ES-I3 (cell line): Measurements from ENCODE around the gene GIMAP6.
"Not testable (repeated sequence)": the region's sequence is repeated elsewhere in the genome, so short reads cannot be mapped to it uniquely, and the experiment has no call there.

Experiments used
- H3K36me3 ChIP-seq: 2 replicates; pipeline ENCODE4 v1.6.1; 2013; ENCODE audit warnings: mild to moderate bottlenecking, low read length, control low read depth, moderate library complexity; ENCODE audit not compliant: insufficient read depth
- H3K4me1 ChIP-seq: 2 replicates; pipeline ENCODE4 v1.6.1; 2013; ENCODE audit warnings: mild to moderate bottlenecking, control low read depth, low read length; ENCODE audit not compliant: insufficient read depth
- H3K9ac ChIP-seq: 2 replicates; pipeline ENCODE4 v1.6.1; 2013; ENCODE audit warnings: low read depth, mild to moderate bottlenecking, low read length, moderate library complexity
- H3K9me3 ChIP-seq: 2 replicates; pipeline ENCODE4 v1.6.1; 2013; ENCODE audit warnings: mild to moderate bottlenecking, low read length, moderate library complexity; ENCODE audit not compliant: control insufficient read depth, insufficient read depth

GIMAP6 gene

DNA sequence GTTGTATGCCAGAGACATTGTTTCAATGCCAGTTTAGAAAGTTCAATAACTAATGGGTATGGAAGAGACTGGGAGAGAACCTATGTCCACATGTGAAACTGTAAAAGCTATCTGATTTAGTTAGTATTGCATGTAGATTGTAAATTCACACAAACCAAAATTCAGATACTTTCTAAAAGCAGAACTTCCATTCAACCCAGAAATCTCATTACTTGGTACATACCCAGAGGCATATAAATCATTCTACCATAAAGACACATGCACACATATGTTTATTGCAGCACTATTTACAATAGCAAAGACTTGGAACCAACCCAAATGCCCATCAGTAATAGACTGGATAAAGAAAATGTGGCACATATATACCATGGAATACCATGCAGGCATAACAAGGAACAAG is 30.6 kb upstream of the GIMAP6 start:
- not testable (repeated sequence) for H3K9me3 ChIP-seq, H3K36me3 ChIP-seq, H3K4me1 ChIP-seq, H3K9ac ChIP-seq

DNA sequence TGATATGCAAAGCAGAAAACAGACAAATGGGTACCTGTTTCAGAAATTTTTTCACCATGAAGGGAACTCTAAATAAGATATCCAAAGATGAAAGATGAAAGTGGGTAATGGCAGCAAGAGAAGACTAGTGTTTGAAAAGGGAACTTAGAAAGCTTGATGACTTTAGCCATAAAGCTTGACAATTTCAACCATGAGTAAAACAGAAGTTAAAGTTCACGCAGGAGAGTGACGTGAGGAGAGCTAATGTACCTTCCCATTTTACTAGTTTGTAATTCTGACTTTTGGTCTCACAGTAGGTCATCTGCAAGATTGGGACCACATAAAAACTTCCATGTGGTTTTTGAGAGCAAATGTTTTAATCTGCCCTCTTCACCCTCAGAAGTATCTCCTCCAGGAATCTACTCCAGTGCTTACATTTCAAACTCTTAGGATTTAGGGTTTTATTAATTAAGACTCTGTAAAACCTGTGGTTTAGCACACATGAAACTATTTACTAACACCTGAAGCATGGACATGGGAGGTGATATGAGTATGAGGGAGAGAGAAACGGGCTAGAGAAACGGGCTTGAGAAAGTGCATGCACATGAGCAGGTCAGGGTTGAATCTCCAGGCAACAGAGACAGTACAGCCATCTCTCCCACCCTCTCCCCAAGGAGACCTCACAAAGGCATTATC is 28.9 kb upstream of the GIMAP6 start:
- Histone ChIP-seq H3K4me1 (no peaks in the 10 kb centered on the region), H3K36me3 (no peaks in the 10 kb centered on the region), H3K9ac (no peak overlapping the region), H3K9me3 (no peaks in the 10 kb centered on the region; the same call in 1 of the 2 replicates)

DNA sequence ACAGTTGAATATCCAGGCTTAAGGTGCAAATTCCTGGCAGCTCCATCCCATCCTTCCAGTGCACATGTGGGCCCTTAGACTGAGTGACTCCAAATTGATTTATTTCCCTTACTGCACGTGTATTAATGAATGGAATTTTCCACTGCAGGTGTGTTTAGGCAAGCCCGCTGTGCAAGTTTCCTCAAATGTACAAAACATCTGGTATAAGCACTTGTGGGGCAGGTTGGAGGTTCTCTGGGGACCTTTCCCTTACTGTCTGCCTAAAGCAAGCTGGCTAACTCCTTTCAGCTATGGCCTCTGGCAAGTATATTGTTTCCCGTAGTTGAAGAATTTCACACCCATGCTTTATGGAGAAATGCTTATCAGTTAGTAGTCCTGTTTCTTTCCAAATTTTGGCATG is 25.3 kb upstream of the GIMAP6 start:
- H3K9ac ChIP-seq: no peak overlapping the region

DNA sequence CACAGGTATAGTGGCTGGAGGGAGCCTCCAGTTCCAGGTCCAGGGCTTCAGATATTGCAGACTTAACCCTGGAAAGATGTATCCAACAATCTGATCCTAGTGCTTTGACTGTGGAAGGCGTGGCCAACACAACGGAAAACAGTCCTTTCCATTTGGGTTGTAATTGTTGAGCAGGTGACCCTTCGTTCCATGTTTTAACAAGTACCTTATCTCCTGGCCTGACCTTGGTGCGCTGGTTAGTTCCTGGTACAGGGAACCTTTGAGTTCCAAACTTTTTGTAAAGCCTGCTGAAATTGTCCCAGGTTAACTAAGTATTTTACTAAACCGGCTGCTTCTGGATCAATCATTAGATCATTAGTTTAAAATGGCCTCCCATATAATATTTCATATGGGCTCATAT is 23.9 kb upstream of the GIMAP6 start:
- Histone ChIP-seq H3K9me3 (no peaks in the 10 kb centered on the region; the same call in 1 of the 2 replicates), H3K36me3 (no peaks in the 10 kb centered on the region), H3K9ac (no peak overlapping the region), H3K4me1 (peaks cover 4% of the 10 kb centered on the region; the same call in 1 of the 2 replicates)

More for the DNA sequence above, 25.3 kb upstream of the GIMAP6 start:
- no peaks in the 10 kb centered on the region for H3K36me3 ChIP-seq
- no peaks in the 10 kb centered on the region; the same call in 1 of the 2 replicates for H3K9me3 ChIP-seq
- H3K4me1 ChIP-seq: peaks cover 4% of the 10 kb centered on the region; the same call in 1 of the 2 replicates

DNA sequence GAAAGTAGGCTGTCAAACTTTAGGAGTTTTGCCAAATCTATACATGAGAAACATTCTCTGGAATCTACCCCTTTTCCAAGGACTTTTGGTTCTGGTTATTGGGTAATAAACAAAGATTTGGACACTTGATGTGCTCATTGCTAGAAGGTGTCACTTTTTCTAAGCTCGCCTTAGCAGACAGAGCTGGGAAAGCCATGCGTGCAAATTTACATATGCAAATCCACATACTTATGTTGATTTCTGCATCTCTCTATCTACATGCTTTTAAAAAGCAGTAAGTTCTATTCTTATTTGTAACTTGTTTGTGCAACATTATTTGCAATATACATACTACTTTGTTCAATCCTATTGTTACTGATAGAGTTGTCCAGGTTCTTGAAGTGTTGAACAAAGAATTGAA is 22.5 kb upstream of the GIMAP6 start:
- no peaks in the 10 kb centered on the region; the same call in 1 of the 2 replicates for H3K9me3 ChIP-seq
- H3K9ac ChIP-seq: no peak overlapping the region
- peaks cover 4% of the 10 kb centered on the region; the same call in 1 of the 2 replicates for H3K4me1 ChIP-seq
- H3K36me3 ChIP-seq: no peaks in the 10 kb centered on the region

DNA sequence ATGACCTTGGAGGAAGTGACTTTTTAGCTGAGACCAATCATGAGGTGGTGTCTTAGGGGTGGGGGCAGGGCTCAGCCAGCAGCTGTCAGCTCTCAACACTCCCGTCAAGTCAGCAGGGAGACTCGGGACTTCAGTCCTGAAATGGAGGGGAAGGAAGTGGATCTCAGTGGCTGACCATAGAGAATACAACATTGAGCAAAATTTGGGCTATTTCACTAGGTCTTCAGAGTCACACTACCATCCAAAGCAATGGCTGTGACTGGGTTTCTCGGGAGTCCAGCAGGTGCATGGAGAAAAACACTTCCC is 16.8 kb upstream of the GIMAP6 start:
- no peaks in the 10 kb centered on the region for H3K4me1 ChIP-seq

DNA sequence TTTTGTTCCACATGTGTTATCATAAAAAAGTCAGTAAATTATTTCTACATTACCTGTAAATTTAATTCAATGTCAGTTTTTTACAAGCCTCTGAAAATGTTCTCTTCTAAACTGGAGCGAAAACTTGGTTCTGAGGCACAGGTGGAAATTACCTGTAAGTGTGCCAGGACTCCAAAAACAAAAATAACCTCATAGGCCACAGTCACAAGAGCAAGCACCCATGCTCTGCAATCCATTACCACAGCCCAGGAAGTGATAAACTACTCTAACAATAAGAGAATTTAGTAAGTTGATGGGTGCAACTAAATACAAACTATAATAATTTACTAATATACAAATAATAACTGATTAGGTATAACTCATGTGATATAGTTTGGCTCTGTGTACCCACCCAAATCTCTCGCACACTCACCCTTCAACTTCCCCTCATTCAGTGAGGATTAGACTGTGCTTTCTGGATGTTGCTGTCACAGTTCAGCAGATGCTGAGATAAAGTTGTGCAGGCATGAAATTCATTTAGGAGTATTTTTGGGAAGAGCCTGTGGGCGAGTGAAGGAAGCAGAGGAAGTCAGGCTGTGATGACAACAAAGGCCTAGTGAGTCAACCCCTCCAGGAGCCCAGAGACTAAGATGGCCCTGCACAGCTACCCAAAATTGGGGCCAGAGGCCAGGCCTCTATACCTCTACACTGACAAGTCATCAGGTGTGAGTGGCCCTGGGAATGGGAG is 16.3 kb upstream of the GIMAP6 start:
- Histone ChIP-seq H3K4me1 (no peaks in the 10 kb centered on the region), H3K36me3 (no peaks in the 10 kb centered on the region), H3K9me3 (no peaks in the 10 kb centered on the region; the same call in 1 of the 2 replicates), H3K9ac (no peak overlapping the region)

More for the DNA sequence above, 16.8 kb upstream of the GIMAP6 start:
- no peaks in the 10 kb centered on the region for H3K36me3 ChIP-seq
- no peaks in the 10 kb centered on the region; the same call in 1 of the 2 replicates for H3K9me3 ChIP-seq
- no peak overlapping the region for H3K9ac ChIP-seq

DNA sequence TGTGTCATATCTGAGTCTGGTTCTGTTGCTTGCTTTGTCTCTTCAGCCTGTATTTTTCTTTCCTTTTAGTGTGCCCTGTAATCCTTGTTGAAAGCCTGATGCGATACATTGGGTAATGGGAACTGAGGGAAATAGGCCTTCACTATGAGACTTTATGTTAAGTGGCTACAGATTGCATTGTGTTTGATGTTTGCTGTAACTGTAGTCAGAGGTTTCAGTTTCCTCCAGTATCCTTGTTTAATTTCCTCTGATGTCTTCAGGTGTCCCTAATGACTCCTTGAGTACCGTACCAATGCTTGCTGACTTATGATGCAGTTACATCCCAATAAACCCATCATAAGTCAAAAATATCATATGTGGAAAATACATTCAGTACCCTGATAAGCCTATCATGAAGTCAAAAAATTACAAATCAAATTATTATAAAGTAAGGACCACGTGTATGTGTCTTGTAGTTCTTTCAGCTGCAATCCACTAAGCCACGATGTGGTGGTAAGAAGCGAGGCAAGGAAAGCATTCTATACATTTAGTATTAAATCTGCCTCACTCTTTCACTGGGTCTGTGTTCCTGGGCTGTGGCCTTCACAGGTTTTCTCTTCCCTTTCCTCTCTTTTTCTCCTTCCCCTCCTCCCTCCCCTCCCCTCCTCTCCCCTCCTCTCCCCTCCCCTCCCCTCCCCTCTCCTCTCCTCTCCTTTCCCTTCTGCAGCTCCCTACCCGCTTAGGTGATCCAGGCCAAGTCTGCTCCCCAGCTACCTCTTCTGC is 13.3 kb upstream of the GIMAP6 start:
- Histone ChIP-seq H3K9me3 (no peaks in the 10 kb centered on the region; the same call in 1 of the 2 replicates), H3K36me3 (no peaks in the 10 kb centered on the region), H3K4me1 (no peaks in the 10 kb centered on the region), H3K9ac (no peak overlapping the region)

DNA sequence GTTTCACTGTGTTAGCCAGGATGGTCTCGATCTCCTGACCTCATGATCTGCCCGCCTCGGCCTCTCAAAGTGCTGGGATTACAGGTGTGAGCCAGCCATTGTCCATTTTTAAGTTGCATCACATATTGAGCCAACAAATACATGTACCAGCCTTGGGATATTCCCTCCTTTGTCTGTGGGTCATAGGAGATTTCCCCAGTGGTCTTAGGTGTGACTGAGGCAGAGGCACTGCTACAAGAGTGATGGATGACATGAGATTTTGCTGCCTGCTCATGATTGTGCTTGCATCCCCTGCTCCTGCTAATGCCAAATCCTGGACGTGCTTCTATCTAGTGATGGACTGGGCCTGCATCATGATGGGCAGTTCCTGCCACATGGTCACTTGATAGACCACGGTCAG is 10.7 kb upstream of the GIMAP6 start:
- no peaks in the 10 kb centered on the region for H3K36me3 ChIP-seq
- H3K9ac ChIP-seq: no peak overlapping the region
- no peaks in the 10 kb centered on the region for H3K4me1 ChIP-seq
- no peaks in the 10 kb centered on the region; the same call in 1 of the 2 replicates for H3K9me3 ChIP-seq

DNA sequence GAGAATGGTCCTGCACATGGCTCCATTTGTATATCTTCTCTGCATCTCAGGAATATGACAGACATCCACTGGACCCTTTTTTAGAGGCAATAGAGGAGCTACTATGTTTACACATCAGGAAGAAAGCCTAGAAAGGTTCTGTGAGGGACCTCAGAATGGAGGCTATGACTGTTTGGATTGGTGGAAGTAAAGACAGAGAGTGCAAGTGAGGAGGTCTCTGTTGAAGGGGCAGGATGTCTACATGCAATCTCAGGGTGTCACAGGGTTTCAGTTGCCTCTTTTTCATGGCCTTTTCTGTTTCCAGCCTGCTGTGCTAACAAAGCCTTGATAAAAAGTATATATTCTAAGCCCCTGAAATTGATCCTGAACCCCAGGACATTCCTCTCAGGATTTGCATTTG is 9.7 kb upstream of the GIMAP6 start:
- no peaks in the 10 kb centered on the region for H3K9me3 ChIP-seq
- no peaks in the 10 kb centered on the region for H3K4me1 ChIP-seq
- H3K9ac ChIP-seq: no peak overlapping the region
- no peaks in the 10 kb centered on the region for H3K36me3 ChIP-seq

DNA sequence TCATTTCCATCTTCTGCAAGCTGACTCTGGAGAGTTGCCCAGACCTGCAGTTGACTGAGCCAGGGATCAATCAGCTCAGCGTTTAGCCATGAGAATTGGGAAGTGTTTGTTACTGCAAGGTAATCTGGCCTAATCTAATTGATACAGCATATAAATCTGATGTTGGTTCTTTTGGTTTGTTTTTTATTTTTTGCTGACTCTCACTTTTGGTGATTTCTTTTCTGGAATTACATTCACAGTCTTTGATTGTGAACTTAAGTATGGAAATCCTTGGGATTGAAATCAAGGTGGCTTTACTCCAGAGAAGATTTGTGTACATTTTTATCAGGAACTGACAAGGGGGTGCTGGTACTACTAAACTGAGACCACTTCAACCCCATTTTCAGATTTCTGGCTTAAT is 1.7 kb upstream of the GIMAP6 start:
- no peaks in the 10 kb centered on the region for H3K4me1 ChIP-seq
- no peaks in the 10 kb centered on the region for H3K36me3 ChIP-seq
- no peak overlapping the region for H3K9ac ChIP-seq
- no peaks in the 10 kb centered on the region for H3K9me3 ChIP-seq

DNA sequence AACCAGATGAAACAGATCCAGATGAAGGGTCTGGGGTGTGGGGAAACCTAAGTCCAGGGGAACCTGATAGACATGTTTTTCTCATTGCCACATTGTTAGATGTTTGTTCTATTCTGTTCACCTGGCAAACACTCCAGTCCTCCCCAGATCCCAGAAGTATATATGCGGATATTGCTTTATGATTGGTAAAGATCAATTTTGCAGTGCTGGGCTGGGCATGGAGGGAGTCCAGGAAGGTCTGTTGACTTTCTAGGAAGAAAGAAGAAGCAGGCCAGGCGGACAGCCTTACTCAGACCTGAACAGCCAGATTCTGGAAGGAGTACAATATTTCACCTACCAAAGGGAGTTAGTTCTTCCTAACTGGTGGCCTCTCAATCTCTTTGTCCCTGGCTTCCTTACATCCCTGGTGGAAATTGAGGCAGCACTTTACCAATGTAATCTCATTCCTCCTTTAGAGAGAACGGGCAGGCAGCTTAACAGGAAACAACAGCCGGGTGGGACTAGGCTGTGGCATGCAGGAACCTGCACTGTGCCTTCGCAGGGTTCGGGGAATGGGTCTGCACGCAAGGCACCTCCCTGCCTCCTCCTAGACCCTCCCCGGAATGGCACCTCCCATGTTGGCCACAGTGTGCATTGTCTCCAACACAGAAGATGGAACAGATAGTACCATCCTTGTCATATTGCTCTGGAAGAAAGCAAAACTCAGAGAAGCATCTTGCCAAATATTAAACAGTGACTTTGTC is 930 bp downstream of the GIMAP6 start:
- H3K36me3 ChIP-seq: no peaks in the 10 kb centered on the region
- H3K9ac ChIP-seq: no peak overlapping the region
- H3K4me1 ChIP-seq: no peaks in the 10 kb centered on the region
- no peaks in the 10 kb centered on the region for H3K9me3 ChIP-seq

DNA sequence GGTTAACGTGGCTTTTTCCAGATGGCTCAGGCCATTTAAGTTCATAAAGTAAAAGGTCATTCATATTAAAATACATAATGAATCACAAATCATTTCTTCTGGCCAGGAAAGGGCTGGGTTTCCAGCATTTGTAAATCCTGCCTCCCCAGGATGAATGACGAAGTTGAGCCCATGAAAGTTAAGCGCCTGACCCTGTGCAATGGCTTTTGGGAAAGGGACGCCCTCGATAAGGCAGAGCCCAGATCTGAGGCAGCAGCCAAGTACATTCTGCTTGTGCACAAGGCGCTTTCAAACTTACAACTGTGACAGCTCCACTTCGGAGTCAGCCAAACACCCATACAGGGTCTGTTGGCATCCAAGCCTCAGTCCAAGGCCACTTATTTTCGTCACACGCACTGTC is 2.8 kb downstream of the GIMAP6 start:
- no peaks in the 10 kb centered on the region for H3K4me1 ChIP-seq
- H3K36me3 ChIP-seq: no peaks in the 10 kb centered on the region
- H3K9me3 ChIP-seq: no peaks in the 10 kb centered on the region
- H3K9ac ChIP-seq: no peak overlapping the region

DNA sequence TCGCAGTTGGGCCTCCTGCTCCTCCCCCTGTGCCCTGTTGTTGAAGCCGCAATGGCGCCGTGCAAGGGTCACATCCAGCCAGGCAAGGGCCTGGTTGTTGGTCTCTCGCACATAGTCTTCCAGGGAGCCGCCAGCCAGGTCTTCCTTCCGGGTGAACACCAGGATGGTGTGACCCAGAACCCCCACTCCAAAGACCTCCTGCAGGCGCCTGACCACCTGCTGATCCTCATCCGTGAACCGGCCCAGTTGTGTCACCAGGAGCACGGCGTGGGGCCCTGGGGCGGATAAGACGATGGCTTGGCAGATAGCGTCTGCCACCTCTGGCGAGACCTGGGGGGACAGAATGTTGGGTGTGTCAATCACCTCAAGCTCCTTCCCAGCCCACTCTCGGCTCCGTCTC is 4.2 kb downstream of the GIMAP6 start:
- Histone ChIP-seq H3K36me3 (no peaks in the 10 kb centered on the region), H3K9me3 (no peaks in the 10 kb centered on the region), H3K9ac (no peak overlapping the region), H3K4me1 (no peaks in the 10 kb centered on the region)
